ENCODE results near the gene GRIFIN.

GRIFIN gene

DNA sequence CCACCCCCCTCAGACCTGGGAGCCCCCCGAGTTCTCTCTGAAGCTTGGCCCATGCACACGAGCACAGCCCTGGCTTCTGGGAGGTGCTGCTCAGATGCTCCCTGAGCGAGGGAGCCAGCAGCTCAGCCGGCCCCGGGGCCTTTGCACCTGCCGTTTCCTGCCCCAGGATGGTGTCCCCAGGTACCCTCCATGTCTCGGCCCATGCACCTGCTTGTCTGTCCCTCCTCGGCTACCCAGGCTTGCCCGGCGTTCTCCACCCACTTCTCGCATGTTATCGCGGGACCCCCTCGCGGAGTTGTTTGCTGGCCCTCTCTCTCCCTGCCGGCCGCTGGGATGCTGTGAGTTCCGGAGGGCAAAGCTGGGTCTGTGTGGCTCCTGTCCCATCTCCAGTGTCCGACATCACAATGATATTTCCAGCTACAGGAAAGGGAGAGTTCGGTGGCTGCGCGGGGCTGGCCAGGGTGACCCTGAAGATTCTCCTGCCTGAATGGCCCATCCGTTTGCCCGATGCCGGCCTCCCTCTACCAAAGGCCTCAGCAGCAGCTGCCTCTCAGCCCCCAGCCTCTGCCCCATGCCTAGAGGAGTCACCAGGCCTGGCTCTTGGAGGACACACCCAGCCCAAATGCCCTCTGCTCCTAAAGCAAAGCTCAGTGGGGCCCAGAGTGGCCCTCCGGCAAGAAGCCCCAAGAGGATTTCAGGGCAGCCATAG is 31.2 kb upstream of the GRIFIN start:
- no peak for DNase-seq (ENCODE audit: low spot score)
- TF ChIP-seq, protein P1, sequence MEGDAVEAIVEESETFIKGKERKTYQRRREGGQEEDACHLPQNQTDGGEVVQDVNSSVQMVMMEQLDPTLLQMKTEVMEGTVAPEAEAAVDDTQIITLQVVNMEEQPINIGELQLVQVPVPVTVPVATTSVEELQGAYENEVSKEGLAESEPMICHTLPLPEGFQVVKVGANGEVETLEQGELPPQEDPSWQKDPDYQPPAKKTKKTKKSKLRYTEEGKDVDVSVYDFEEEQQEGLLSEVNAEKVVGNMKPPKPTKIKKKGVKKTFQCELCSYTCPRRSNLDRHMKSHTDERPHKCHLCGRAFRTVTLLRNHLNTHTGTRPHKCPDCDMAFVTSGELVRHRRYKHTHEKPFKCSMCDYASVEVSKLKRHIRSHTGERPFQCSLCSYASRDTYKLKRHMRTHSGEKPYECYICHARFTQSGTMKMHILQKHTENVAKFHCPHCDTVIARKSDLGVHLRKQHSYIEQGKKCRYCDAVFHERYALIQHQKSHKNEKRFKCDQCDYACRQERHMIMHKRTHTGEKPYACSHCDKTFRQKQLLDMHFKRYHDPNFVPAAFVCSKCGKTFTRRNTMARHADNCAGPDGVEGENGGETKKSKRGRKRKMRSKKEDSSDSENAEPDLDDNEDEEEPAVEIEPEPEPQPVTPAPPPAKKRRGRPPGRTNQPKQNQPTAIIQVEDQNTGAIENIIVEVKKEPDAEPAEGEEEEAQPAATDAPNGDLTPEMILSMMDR (IDR thresholded peaks at IDR 0.05; ENCODE audit: extremely low read depth, missing control alignments), result no peak

DNA sequence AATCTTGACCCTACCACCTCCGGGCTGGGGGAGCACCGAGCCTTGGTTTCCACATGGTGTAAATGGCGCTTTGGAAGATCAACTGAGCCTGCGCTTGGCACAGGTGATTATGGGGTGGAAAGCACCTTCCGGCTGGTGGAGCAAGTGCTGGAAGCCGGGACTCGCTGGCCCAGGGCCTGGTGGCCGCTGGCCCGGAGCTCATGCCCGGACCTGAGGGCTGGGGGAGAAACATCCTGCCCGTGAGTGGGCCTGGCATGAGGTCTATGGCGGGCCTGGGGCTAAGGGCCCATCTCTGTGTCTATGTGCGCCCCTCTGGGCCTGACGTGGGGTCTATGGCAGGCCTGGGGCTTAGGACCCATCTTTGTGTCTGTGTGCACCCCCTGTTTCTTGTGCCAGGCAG is 29.2 kb upstream of the GRIFIN start:
- TF ChIP-seq, protein P1 (IDR thresholded peaks at IDR 0.05; ENCODE audit: extremely low read depth, missing control alignments), result no peak
- DNase-seq (ENCODE audit: low spot score), result no peak

DNA sequence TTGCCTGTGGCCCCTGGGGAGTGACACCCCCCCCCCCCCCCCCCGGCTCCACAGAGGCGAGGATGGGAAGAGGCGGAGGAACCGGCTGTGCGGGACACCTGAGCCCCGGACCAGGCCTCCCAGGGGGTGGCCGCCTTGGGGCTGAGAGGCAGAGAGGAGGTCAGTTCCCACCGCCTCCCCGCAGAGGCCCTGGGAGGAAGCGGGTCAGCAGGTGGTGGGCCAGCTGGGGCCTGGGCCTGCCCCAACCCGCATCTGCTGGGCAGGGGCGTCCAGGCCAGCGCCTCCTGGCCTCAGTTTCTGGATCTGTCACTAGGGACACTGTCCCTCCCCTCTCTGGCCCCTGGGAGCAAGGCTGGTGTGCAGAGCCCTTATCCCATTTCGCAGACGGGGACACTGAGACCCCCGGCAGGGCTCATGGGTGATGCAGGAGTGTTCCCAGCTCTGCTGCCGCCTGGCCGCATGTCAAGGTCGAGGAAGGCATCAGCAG is 28.7 kb upstream of the GRIFIN start:
- TF ChIP-seq, protein P1 (IDR thresholded peaks at IDR 0.05; ENCODE audit: extremely low read depth, missing control alignments), result no peak
- DNase-seq (ENCODE audit: low spot score), result no peak

DNA sequence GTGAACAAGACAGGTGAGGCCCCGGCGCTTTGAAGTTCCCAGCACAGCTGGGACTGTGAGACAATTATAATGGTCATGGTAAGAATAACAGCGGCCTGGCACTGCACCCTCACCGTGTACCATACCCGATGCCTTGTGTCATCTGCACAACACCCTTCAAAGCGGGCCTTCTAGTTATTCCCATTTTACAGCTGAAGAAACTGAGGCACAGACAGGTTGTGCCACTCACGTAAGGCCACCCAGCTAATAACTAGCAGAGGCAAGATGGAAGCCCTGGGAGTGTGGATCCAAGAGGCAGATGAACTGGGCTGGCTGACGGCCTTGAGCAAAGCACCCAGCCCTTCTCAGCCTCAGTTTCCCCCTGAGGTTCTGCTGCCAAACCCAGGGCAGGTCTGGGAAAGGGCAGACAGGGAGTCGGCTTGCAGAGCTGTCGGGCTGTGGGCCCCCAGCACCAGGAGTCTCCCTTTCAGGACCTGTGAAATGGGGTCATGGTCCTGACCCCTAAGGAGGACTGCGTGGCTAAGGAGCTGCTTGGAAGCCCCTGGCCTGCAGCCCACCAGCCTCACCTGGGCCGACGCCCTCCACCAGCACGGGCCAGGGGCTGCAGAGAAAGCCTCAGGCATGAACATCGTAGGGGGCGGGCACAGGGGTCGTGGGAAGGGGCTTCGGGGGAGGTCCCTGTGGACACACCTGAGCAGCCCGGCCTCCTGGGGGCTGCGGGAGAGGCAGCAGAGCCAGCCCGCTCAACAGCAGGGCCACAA is 28.1 kb upstream of the GRIFIN start:
- TF ChIP-seq, protein P1 (IDR thresholded peaks at IDR 0.05; ENCODE audit: extremely low read depth, missing control alignments), result no peak
- DNase-seq (ENCODE audit: low spot score), result no peak

DNA sequence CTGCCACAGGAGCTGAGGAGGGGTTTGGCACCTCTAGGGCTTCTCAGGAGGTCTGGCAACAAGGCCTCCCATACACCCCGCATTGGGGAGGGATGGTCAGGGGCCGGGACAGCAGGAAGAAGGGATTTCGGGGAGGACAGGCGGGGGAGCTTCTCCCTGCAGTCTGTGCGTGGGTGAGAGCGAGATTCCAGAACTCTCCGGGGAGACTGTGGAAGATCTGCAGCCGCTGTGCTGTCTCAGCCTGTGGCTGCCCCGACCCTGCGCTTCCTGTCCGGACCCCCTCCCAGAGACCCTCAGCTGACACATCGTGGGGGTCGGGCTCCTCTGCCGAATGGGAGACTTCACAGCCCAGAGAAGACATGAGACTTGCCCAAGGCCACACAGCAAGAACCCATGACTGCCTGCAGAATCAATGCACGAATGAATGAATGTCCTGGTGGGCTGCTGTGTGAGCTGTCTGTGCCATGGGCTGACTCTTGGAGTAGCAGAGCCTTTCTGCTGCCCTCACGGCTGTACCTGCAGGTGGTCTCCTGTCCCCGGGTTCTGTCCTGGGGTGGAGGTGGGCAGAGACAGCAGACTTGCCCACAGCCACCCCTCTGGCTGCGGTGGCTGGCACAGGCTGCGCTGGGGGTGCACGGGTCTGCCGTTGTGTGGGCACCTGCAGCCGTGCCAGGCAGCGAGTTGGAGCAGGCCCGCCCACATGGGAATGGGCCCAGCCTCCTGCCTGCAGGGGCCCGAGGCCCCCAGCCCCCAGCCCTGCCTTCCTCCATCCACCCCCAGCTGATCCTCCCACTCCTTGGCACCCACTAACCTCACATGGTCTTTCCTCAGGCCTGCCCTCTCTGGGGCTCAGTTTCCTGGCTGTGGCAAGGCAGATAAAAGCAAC is 27.1 kb upstream of the GRIFIN start:
- DNase-seq (ENCODE audit: low spot score), result no peak
- TF ChIP-seq, protein P1 (IDR thresholded peaks at IDR 0.05; ENCODE audit: extremely low read depth, missing control alignments), result no peak

DNA sequence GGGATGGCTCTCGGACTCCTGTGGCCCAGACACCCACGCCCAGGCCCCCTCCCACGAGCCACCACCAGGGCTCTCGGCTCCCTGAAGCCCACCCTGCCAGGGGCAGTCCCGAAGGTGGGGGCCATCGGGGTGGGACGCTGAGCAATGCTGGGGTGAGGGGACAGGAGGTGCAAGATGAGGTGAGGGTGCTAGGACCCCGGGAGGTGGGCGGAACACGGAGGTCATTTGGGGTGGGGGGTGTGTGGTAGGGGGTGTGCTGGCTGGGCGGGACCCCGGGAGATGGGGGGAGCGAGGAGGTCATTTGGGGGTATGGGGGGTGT is 26.4 kb upstream of the GRIFIN start:
- DNase-seq (ENCODE audit: low spot score), result no peak
- TF ChIP-seq, protein P1 (IDR thresholded peaks at IDR 0.05; ENCODE audit: extremely low read depth, missing control alignments), result no peak
